NCI-H2107 treated with DMSO at 0.1 percent for 48 hours (cell line): ENCODE data around the gene CPT1A.
"Not testable (repeated sequence)": the region's sequence is repeated elsewhere in the genome, so short reads cannot be mapped to it uniquely, and the experiment has no call there.

Source experiments
- DNase-seq: peaks from one replicate; lab custom pipeline; 2025; ENCODE audit not compliant: unreplicated experiment; lab: John Stamatoyannopoulos, UW

The CPT1A gene

DNA sequence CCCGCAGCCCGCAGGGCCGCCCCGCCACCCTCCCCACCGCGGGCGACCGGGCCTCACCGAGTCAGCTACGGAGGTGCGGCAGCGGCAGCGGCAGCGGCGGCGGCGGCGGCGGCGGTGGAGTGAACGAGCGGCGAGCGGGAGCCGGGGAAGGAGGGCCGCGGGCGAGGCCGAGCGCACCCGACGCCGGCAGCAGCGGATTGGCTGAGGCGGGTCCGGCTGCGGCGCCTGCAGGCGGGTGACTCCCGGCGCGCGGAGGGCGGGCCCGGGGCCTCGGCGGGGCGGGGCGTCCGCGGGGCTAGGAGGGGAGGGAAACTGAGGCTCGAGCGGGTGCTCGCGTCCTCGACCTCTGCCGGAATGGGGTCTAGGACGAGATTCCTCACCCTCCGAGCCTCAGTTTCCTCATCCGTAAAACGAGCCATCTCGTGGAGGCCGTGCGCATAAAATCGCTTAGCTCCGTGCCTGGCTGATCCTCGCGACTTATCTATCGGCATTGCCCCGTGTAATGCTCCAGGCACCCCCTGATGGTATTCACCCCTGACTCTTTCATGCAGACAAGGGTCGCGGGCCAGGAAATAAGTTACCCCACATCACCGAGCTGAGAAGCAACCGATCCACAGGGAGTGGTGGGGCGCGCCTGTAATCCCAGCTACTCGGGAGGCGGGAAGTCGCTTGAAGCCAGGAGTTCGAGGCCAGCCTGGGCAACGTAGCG is at the start of gene CPT1A:
TSS of gene CPT1A (minus strand) at position 199 of the 709 bp plus-strand sequence. CDS start 26,442 bp downstream, outside the sequence.
- no peak for DNase-seq

DNA sequence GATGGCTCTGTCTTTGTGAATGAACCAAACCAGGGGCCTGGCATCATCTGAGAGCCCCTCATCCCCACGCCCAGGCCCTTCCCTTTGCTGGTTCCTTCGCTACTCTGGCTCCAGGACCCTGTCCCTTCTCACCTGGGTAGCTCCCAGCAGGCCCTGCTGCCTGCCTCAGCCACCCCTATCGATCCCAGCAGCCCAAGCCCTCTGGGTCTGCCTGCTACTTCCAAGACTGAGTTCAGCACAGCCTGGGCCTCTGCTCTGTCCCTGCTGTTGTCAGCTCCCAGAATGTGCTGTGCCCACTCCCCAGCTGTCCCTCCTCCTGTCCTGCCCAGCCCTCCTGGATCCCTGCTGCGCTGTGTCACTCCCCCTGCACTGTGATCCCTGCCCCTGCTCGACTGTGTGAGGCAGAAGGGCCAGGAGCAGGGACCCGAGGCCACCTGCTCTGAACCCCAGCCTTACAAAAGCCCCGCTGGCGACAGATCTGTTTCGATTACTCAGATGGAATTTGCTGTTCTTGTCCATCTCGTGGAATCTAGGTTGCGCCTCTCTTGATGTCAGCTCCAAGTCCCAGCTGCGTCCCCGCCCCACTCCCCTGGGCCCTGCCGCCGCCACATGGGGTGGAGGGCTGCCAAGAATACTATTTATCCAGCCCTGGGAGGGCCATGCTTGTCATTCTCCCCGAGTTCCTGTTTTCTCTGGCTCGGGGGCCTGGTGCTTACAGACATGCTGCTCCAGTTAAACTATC is 48.9 kb upstream of the CPT1A start:
- DNase-seq: peak; percentile 5

DNA sequence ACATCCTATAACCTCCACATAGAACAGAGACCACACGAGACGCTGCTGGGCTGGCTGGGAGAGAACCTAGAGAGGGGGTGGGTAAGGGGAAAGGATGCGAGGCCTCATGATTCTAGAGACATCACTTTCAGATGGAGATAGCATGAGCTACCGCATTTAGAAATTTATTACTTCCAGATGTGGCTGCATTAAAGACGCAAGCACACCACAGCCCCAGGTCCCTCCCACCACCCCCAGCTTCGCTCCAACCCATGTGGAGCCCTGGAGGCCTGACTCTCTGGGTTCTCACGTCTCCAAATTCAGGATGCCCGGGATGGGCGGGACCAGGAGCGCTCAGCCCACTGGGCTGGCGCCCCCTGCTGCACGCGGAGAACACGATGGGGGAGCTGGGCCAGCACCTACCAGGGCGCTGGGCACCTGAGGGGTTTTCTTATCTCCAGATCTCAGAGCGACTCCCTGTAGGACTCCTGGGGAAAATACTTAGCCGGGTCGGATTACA is 48.3 kb upstream of the CPT1A start:
- no peak for DNase-seq

DNA sequence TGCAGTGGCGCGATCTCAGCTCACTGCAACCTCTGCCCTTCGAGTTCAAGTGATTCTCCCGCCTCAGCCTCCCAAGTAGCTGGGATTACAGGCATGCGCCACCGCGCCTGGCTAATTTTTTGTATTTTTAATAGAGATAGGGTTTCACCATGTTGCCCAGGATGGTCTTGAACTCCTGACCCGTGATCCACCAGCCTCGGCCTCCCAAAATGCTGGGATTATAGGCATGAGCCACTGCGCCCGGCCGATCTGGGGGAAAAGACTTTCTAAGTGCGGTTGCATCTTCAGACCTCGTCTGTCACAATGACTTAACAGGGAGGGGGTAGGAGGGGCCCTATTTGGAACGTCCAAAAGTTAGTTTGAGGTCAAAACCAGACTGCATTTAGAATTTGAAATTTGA is 43.1 kb upstream of the CPT1A start:
- DNase-seq: not testable (repeated sequence)

DNA sequence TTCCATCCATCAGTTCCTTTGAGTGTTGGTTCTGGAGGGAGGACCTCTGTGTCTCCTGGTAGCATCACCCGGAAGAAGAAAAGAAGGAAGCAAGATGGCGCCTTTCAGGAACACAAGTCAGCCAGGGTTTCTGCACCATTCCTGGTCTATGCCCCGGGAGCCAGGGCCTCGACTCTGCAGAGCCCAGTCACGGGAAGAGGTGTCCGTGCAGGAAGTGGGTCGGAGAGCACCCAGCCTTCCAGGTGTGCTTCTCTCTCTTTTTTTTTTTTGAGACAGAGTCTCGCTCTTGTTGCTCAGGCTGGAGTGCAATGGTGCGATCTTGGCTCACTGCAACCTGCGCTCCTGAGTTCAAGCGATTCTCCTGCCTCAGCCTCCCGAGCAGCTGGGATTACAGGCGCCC is 40.7 kb upstream of the CPT1A start:
- DNase-seq: no peak

DNA sequence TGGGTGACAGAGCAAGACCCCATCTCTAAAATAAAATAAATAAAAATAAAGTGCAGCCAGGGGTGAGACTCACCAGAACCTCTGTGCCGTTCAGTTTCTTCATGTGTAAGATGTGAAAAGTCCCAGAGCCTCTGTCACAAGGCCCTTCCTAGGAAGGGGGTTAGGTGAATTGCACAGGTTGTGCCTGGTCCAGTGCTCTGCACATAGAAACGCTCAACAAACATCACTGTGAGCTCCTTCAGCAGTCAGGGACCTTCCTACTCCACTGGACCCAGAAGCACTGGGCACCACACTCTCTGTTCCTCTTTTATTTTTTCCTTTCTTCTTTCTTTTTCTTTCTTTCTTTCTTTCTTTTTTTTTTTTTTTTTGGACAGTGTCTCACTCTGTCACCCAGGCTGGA is 39.6 kb upstream of the CPT1A start:
- no peak for DNase-seq

DNA sequence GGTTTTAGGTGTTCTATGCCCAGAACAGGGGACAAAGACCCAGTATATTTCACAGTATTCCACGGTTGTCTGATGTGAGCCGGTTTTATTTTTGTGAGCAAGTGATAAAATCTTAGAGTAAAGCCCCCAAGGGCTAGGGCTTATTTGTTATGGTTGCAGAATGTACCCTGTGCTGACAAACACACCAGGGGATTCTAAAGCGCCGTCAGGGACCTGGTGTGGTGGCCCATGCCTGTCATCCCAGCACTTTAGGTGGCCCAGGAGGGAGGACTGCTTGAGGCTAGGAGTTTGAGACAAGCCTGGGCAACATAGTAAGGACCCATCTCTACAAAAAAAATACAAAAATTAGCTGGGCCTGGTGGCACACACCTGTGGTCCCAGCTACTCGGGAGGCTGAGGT is 39.1 kb upstream of the CPT1A start:
- no peak for DNase-seq

DNA sequence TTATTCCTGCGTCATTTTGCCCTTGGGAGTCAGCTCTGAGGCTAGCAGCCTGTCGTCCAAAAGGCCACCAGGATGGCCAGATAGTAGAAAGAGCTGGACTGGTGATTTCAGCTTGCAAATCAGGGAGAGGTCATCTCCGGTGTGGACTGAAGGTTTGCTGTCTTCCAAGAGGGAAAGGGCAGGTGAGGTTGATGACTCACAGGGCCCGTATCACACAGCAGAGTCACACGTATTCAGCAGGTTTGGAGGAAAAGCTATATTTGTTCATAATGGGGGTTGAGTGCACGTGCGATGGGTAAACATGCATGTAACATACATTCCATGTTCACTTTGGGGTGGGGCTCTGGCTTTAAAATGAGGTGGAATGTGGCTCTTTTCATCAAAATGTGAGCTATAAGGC is 36.3 kb upstream of the CPT1A start:
- no peak for DNase-seq

DNA sequence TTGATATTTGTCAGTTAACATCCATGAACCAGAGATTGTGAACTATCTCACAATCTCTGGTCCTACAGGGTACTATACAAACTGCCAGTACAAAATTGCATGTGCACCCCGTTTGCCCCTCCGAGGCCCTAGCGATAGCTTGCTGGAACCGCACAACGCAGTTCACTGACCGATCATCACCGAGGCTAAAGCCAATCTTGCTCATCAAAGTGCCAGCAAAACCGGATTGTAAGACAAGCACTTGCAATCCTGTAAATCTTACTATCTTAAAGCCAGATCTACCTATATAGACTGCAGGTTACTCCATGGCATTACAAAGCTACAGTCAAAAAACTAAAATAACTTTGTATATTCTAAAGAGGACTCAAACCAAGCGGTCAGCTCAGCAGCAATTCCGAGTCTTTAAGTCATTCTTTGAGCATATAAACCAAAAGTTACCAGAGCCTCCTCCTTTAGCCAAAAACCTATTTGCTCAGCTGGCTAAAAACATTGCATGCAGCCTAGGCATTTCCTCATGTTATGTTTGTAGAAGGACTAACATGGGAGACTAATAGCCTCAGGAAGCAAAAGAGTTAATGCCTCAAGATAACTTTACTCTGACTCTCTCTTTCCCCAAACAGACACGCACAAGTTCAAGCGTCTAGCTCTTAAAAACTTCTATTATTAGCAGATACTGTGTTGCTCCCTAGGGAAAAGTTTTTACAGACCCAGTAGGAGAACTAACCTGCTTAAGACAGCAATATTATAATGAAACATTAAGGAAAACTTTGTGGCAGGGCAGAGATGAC is 30.7 kb upstream of the CPT1A start:
- no peak for DNase-seq

DNA sequence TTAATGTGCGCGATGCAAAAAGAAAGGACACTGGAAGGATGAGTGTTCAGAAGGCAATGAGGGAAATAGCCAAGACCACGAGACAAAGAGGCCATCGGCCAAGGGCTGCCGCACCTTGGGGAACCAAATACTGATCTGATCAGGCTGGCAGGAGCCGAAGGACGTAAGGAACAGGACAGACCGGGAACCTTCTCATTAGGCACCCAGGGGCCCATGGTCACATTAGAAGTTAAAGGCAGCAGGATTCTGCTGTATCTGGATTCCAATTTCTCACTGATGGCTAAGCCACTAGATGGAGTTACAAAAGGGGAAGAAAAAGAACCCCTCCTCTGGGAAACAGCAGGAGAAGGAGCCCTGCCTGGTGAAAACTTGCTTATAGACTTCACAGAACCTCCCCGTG is 28.8 kb upstream of the CPT1A start:
- DNase-seq: no peak

DNA sequence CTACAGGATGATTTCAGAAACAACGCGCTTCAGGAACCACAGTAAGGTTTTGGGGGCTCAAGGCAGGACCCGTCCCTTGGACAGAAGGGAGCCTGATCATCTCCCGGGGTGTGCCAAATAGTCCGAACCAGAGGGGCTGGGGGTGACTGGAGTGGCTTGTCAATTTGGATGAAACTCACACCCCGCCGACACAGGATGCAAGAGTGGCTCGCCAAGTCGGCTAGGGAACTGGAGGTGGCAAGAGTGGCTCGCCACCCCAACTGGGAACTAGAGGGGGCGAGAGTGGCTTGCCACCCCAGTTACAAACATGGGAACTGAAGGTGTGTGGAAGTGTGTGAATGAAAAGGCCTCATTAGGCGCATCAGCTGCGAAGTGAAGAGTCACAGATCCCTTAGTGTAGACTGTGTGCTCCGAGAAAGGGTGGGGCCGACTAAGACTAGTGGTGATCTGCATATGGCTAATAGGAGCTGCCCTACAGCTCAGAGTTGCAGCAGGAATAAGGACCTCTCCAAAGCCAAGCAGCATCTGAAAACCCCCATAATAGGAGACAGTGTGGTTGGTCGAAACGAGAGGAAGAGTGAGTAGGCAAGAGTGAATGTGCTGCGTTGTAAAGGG is 26.6 kb upstream of the CPT1A start:
- no peak for DNase-seq

DNA sequence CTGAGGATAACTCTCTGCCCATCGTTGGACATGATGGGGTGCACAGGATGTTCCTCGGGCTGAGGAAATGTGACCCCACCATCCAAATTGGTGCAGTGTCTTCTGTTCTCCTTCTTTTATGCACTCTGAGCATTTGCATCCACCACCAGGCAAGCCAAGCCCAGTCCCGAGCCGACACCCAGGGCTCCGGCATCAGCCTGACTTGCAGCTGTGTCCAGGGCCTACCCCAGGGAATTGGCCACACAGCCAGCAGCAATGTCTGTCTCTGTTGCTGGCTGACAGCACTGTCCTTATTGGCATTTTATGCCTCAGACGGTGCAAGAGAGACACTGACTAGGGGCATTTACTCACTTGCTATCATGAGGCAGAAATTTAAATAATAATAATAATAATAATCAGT is 25.4 kb upstream of the CPT1A start:
- no peak for DNase-seq

DNA sequence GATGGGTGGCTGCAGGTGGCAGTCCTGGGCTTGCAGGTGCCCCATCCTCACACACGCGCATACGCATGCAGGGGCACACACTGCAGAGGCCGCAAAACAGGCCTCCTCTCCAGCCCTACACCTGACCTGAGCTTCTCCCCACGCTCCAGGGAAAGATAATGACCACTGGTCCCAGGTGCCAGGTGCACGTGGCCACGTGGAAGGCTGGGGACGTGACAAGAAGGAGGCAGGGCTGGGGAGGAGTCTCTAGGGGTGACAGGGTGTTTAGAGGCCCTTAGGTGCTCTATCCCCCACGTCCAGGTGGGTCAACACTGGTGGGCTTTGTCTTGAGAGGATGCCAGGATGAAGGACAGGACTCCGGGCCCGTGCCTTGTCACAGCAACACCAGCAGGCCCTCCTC is 23.5 kb upstream of the CPT1A start:
- no peak for DNase-seq

DNA sequence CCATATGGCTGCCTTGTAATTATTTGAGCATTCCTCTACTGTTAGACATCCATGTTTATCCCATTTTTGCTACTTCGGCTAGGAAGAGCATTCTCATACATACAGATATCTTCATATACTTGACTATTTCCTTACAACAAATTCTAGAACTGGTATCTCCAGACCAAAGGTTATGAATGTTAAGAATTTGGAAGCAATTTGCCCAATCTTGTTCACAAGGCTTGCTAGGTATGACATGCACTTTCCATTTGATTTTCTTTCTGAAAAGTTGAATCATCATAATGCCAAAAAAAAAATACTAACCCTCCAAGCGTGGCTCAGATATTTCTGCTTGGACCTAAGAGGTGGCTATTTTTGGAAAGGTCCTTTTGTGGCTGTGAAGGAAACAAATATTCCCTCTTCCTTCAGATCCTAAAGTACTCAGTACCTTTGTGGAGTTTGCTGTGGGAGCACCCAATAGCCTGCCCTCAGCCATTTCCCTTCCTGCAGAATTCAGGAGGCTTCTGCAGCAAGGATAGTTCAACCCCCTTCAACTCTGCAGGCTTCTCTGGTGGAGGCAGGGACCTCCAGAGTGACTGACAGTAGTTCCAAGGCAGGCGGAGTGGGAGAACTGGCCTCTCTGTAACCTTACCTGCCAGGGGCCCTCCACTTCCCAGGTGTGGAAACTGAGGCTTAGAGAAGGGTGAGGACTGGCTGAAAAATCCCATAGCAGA is 22.0 kb upstream of the CPT1A start:
- no peak for DNase-seq

DNA sequence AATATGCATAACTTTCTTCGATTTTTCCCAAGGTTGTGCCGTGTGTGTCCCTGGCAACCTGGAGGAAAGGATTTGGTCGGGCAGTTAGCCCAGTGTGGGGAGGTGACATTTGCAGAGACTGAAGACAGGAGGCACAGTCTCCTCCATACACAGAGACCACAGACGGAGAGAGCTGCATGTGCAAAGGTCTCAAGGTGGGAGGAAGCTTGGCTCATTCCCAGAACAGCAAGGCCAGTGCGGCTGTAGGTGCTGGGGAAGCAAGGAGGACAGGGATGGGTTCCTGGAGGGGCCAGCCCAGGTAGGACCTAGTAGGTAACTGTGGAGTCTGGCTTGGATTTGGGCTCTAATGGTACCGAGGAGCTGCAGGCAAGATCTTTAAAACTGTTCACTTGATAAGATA is 20.7 kb upstream of the CPT1A start:
- DNase-seq: no peak

DNA sequence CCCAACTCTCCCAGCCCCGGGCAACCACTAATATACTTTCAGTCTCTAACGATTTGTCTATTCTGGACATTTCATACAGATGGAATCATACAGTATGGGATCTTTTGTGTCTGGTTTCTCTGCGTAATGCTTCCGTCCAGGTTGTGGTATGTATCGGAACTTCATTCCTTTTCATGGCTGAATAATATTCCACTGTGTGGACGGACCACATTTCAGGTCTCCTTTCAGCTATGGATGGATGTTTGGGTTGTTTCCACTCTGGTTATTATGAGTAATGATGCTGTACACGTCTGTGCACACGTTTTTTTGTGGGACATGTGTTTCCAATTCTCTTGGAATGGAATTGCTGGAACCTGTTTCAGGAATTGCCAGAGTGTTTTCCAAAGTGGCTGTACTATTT is 17.4 kb upstream of the CPT1A start:
- DNase-seq: no peak

DNA sequence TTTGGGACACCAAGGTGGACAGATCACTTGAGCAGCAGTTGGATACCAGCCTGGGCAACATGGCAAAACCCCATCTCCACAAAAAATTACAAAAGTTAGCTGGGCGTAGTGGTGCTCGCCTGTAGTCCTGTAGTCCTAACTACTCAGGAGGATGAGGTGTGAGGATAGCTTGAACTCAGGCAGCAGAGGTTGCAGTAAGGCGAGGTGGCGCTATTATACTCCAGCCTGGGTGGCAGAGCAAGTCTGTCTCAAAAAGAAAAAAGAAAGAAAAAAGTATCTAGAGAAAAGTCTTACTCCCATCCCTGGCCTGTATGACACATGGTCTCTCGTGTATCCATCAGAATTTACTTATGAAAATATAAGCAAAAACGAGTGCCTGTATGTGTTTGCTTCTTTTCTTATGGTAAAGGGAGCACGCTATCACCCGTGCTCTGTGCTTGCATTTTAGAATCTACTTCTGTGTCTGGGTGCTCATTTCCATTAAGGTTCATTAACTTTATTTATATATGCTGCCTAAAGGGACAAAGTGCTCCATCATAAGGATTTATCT is 15.4 kb upstream of the CPT1A start:
- no peak for DNase-seq

DNA sequence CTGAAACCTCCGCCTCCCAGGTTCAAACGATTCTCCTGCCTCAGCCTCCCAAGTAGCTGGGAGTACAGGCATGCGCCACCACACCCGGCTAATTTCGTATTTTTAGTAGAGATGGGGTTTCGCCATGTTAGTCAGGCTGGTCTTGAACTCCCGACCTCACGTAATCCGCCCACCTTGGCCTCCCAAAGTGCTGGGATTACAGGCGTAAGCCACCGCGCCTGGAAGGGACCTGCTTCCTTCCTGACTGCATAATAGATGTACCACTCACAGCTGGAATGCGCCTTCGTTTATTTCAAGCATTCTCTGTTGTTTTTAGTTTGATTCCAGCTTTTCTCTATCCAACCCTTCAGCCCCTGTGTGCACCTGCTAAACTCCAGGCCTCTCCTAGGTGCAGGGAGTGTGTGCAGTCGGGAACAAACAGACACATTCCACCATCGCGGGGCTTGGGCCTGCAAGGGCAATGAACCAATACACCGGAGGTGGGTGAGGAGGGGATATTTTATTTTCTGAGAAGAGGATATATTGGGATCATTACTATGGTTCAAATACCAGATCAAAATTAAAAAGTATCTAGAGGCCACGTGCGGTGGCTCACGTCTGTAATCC is 14.8 kb upstream of the CPT1A start:
- not testable (repeated sequence) for DNase-seq

DNA sequence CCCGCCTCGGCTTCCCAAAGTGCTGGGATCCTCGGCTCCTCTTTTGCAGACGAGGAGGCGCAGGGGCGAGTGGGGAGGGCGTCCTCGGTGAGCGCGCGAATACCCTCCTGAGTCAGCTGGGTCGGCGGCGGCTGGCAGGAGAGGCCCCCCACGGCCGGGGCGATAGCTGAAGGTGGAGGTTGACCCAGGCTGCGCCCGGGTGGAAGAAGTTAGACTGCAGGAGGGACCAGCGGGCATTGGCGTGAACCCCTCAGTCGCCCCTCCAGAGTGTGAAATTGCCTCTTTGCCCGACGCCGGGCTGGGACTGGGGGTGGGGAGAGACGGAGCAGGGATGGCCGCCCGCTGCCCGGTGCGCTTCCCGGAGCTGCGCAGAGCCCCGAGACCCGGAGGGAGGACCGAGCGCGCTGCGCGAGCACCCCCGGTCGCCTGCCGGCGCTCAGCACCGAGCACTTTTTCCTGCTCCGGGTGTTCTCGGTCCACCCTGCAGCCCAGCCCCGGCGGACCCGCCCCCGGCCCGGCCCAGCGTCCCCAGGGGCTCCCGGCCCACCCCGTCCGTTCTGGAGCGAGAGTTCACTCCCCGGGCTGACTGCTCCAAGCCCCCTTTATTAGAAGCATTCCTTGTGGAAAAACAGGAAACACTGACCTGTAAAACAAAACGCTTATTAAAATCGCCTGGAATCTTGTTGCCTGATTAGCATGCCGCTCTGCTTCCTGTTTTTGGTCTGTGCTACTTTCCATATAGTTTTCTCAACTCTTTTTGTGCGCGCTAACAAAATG is 13.7 kb upstream of the CPT1A start:
- DNase-seq: no peak
